NK-92 (cell line): ENCODE data around the gene ZNF418.
"Not testable (repeated sequence)": the region's sequence is repeated elsewhere in the genome, so short reads cannot be mapped to it uniquely, and the experiment has no call there.

Source experiments
- DNase-seq: peaks from one replicate; lab custom pipeline; 2025; ENCODE audit not compliant: unreplicated experiment; lab: John Stamatoyannopoulos, UW

The ZNF418 gene

GRCh38 chr19:57890706-57891105 is 44.5 kb downstream of the ZNF418 start:
- not testable (repeated sequence) for DNase-seq

GRCh38 chr19:57888560-57889231 is 46.5 kb downstream of the ZNF418 start, which contains the start of gene ZNF814:
Gene ZNF814 (minus strand): TSS chr19:57889037. CDS start chr19:57888802, 235 bp downstream.
- DNase-seq: no peak

DNA sequence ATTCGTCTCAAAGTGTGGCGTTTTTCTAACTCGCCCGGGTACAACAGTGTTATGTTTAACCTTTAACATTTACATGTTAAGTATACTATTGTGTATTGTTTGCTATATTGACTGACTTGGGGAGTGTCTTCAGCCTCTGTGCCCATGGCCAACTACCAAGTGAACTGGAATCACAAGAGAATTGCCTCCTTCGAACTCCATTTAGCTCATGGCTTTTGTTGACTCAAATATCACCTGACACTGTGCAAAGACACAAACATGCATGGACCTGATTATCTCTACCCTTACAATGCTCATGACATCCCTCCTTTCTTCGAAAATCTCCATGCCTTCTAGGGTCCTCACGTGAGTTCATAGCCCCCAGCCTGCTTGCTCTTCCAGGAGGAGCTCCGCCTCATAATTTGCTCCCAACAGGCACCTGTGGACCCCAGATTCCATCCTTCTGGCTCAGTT is 47.1 kb downstream of the ZNF418 start:
- no peak for DNase-seq

DNA sequence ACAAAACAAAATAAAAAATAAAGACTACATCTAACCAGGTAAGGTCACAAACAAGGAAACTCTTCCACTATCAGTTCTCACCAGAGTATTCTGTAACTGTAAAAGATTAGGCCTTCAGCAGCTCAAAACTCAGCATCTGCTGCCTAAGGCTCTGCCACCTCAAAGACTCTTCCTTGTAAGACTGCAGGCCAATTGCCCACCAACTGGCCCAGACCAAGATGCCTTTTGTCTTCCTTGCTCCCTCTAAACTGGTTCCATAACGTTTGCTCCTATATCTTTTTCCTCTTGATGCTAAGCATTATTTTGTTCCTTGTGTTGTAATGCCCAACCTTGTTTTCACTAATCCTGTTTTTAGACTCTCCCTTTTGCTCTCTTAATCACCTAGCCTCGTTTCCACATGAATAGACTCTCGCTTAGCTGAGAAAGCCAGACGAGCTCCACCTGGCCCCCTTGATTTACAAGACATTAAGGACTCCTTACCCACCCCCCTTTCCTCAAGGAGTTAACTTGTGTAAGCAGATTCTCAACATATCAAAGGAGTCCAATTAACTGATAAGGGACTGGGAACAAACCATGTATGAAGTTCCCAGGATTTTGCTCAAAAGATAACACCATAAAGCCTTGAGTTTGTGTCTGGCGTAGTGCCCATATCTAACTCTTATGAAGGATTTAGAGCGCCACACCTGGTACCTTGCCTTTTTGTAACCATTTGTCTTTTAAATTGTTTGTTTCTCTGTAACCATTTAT is 47.8 kb downstream of the ZNF418 start:
- no peak for DNase-seq

- DNase-seq: no peak
Observed at GRCh38 chr19:57886046-57886445, 49.2 kb downstream of the ZNF418 start.

DNA sequence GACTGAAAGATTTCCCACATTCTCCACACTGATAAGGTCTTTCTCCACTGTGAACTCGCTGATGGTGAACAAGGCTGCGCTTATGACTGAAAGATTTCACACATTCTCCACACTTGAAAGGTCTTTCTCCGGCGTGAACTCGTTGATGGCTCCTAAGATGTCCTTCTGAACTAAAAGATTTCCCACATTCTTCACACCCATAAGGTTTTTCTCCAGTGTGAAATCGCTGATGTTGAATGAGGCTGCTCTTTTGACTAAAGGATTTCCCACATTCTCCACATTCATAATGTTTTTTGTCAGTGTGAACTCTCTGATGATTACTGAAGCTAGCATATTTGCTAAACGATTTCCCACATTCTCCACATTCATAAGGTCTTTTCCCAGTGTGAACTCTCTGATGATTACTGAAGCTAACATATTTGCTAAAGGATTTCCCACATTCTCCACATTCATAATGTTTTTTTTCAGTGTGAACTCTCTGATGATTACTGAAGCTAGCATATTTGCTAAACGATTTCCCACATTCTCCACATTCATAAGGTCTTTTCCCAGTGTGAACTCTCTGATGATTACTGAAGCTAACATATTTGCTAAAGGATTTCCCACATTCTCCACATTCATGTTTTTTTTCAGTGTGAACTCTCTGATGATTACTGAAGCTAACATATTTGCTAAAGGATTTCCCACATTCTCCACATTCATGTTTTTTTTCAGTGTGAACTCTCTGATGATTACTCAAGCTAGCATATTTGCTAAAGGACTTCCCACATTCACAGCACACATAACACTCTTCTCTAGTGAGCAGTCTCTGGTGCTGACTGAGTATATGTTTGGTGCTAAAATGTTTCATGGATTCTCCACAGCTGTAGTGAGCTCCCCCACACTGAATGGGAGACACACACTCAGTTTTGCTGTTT is 61.1 kb downstream of the ZNF418 start:
- DNase-seq: not testable (repeated sequence)

DNA sequence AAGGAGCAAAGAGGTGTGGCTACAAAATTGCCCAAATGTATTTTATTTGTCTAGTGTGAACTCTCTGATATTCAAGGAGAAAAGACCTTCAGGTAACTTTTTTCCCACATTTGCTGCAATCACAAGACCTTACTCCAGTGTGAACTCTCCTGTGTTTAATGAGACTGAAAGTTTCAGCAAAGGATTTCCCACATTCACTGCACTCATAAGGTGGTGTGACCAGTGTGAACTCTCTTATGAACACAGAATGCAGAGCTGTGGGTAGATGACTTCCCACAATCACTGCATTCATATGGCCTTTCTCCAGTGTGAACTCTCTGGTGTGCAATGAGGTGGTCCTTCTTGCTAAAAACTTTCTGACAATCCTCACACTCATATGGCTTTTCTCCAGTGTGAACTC is 62.8 kb downstream of the ZNF418 start:
- DNase-seq: no peak
